ENCODE results near the gene NATD1.

The NATD1 gene

GRCh38 chr17:21252289-21252795 lies 868 bp downstream of the NATD1 start:
- peak overlapping the region; percentile 78 to 80 for H3K4me3 ChIP-seq
- no peaks in the 10 kb centered on the region for H3K27me3 ChIP-seq
- intact Hi-C loops (cut with DNase I; ENCODE audit: low total_unique reads), result loop anchor here (5.0 kb wide), 1 partner anchor 40 kb away; the partner anchor contains the start of gene TMEM11
- H3K36me3 ChIP-seq, result peaks cover 0 to 5% (median under 1%) of the 10 kb centered on the region in 3 donors
- TF ChIP-seq, protein P1, sequence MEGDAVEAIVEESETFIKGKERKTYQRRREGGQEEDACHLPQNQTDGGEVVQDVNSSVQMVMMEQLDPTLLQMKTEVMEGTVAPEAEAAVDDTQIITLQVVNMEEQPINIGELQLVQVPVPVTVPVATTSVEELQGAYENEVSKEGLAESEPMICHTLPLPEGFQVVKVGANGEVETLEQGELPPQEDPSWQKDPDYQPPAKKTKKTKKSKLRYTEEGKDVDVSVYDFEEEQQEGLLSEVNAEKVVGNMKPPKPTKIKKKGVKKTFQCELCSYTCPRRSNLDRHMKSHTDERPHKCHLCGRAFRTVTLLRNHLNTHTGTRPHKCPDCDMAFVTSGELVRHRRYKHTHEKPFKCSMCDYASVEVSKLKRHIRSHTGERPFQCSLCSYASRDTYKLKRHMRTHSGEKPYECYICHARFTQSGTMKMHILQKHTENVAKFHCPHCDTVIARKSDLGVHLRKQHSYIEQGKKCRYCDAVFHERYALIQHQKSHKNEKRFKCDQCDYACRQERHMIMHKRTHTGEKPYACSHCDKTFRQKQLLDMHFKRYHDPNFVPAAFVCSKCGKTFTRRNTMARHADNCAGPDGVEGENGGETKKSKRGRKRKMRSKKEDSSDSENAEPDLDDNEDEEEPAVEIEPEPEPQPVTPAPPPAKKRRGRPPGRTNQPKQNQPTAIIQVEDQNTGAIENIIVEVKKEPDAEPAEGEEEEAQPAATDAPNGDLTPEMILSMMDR (IDR thresholded peaks at IDR 0.05), result no peak
- H3K4me1 ChIP-seq, result peaks cover 0 to 59% (median 37%) of the 10 kb centered on the region in 4 donors
- no peak for DNase-seq
- no peaks in the 10 kb centered on the region for H3K9me3 ChIP-seq
- H3K27ac ChIP-seq, result peak overlapping the region; percentile 75 to 76

DNA sequence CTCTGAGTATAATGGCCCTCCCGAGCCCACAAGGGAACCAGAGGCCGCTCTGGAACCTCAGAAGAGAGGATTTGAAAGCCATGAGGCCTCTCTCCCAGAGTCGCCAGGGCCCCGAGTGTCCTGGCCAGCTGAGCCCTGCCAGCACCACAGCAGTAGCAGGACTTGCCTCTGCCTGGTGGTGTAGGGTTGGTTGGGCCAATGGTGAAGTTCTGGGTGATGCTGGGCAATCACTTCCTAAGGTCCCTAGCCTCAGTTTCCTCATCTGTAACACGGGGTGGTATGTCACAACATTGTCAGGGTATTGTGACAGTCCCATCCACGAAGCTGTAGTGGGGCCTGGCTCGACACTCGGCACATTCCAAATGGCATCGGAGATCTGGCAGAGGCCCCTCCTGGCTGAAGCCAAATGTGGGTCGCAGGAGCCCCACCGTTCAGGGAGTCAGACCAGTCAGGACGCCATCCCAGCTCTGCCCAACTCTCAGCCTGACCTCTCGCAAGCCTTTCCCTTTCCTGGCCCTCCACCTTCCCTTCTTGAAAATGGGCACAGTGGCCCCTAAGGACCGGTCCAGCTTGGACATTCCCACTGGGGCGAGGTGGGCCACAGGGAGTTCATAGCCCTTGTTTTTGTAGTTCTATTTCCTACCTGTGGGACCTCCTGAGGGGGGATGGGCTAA lies 1.7 kb downstream of the NATD1 start:
- DNase-seq, result no peak
- Histone ChIP-seq H3K4me1 (peaks cover 0 to 59% (median 37%) of the 10 kb centered on the region in 4 donors), H3K36me3 (peaks cover 0 to 7% (median 5%) of the 10 kb centered on the region in 3 donors), H3K9me3 (no peaks in the 10 kb centered on the region), H3K27me3 (no peaks in the 10 kb centered on the region), H3K4me3 (peak overlapping the region; percentile 78 to 80), H3K27ac (peak overlapping the region; percentile 75 to 76)
- intact Hi-C loops (cut with DNase I; ENCODE audit: low total_unique reads), result loop anchor here (5.0 kb wide), 1 partner anchor 39 kb away; the partner anchor contains the start of gene TMEM11
- TF ChIP-seq, protein P1 (IDR thresholded peaks at IDR 0.05), result no peak

DNA sequence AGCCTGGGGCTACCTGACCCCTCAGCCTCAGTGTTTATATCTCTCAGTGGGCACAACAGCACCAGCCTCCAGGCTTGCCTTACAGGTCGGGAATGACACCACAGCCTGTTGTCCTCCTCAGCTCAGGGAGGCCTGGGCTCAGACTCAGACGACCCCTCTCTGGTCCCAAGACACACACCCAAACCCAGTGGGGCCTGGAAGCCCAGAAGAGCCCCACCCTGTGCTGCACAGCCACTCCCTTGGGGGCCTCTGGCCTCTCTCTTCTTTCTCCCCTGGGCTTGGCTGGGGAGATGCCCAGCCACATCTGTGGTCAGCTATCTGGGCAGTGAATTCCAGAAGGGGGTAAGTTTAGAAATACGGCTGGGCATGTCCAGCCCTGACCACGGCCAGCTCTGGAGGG lies 2.4 kb downstream of the NATD1 start:
- Histone ChIP-seq H3K27ac (peak overlapping the region; percentile 75 to 76), H3K9me3 (no peaks in the 10 kb centered on the region), H3K4me1 (peaks cover 0 to 63% (median 39%) of the 10 kb centered on the region in 4 donors), H3K27me3 (no peaks in the 10 kb centered on the region), H3K36me3 (peaks cover 0 to 7% (median 5%) of the 10 kb centered on the region in 3 donors), H3K4me3 (peak overlapping the region in 1 of 2 donors; percentile 78)
- intact Hi-C loops (cut with DNase I; ENCODE audit: low total_unique reads), result loop anchor here (5.0 kb wide), 1 partner anchor 39 kb away; the partner anchor contains the start of gene TMEM11
- DNase-seq, result no peak
- TF ChIP-seq, protein P1 (IDR thresholded peaks at IDR 0.05), result no peak

DNA sequence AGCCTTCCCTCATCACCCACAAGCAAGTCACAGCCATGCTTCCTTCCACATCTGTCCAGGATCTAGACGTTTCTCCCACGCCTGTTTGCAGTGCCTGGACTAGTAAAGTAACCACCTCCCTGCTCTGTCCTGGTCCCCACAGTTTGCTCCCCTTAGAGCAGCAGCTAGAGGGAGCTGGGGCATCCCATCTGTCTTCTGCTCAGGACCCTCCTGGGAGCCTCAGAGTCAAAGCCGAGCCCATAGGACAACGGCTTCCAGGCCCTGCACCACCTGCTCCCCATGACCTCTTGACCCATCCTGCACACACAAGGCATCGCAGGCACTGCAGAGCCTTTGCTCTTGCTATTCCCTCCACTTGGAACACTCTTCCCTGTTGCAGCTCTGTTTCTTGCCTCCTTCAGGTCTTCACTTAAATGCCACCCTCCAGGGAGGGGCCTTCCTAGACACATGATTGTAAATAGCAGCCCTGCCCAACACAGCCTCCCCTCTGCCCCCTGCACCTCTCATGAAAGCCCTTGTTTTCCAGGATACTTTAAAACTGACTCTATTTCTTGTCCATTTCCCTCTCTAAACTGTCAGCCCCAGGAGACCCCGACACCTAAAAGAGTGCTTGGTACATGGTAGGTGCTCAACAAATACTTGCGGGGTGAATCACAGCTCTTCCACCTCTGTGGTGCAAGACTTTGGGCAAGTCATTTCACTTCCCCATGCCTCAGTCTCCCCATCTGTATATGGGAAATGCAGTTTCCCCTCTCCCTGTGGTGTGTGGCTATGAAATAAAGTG lies 3.1 kb downstream of the NATD1 start:
- peak overlapping the region; percentile 75 to 76 for H3K27ac ChIP-seq
- TF ChIP-seq, protein P1 (IDR thresholded peaks at IDR 0.05), result no peak

GRCh38 chr17:21249086-21249795 lies 4.0 kb downstream of the NATD1 start:
- H3K27me3 ChIP-seq, result no peaks in the 10 kb centered on the region
- intact Hi-C loops (cut with DNase I; ENCODE audit: low total_unique reads), result loop anchor here (10.0 kb wide), 1 partner anchor 124 kb away; the partner anchor contains the start of gene DHRS7B
- H3K9me3 ChIP-seq, result no peaks in the 10 kb centered on the region
- no peak for DNase-seq
- H3K4me3 ChIP-seq, result no peak overlapping the region
- no peak overlapping the region for H3K27ac ChIP-seq
- peaks cover 0 to 7% (median 5%) of the 10 kb centered on the region in 3 donors for H3K36me3 ChIP-seq
- peaks cover 0 to 67% (median 43%) of the 10 kb centered on the region in 4 donors for H3K4me1 ChIP-seq
- TF ChIP-seq, protein P1 (IDR thresholded peaks at IDR 0.05), result no peak

More for the DNA sequence above, 3.1 kb downstream of the NATD1 start:
- intact Hi-C loops (cut with DNase I; ENCODE audit: low total_unique reads), result loop anchor here (5.0 to 10.0 kb wide), 2 partner anchors 38 to 125 kb away; partner anchors contain the start of genes DHRS7B and TMEM11
- Histone ChIP-seq H3K4me3 (no peak overlapping the region), H3K4me1 (peaks cover 0 to 67% (median 43%) of the 10 kb centered on the region in 4 donors), H3K36me3 (peaks cover 0 to 7% (median 5%) of the 10 kb centered on the region in 3 donors), H3K9me3 (no peaks in the 10 kb centered on the region), H3K27me3 (no peaks in the 10 kb centered on the region)
- DNase-seq, result no peak
